ENCODE results near the gene PPFIA2.

Gene PPFIA2

DNA sequence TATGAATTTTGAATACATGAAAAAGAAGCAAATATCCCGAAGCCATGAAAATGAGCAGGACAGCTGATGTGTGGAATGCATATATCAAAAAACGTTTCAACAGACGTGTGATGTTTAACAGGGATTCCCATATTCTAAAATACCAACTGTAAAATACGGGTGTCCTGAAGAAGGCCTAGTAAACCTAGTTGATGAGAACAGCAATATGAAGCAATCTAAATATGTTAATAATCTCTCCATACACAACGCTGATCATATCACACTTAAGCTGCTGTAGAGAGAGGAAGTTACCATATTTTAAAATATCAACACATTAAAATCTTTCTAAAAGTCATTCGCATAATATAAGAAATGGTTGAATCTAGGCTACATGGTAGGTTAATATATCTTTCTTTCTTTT, 317.5 kb downstream of the PPFIA2 start:
- DNase-seq (ENCODE audit: low read depth), result no peak

DNA sequence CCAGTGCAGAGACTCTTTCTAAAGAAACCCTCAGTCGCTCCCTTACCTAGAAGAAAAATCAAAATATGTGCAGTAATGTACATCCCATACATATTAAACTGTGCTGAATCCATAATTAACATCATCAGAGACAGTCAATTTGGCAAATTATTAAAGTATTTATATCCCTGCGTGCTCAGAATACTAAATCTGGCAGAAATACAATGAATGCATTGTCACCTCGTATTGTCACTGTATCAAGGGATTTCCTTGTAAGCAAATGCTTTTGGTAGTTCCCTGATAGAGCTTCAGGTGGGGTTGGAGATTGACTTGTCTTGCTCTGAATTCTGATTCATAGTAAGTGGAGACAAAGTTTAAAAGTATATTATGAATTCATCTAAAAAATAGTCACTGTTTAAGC, 319.1 kb downstream of the PPFIA2 start:
- DNase-seq (ENCODE audit: low read depth), result no peak

DNA sequence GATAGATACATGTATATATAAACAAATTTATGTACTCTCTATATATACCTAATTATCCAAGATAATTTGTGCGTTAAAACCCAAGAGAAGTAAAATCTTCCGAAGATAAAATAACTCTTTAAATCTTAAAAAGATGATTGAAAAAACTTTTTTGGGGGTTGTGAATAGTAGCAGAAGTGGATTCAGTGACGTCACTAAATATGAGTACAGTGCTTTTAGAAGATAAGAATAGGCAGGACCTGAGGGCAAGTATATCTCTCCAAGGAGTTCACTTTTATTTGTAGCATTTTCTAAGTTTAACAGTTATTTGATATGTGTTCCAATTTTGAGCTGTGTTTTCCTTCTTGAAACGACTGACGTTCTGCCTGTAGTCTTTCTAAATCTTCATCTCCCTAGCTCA, 319.8 kb downstream of the PPFIA2 start:
- no peak for DNase-seq (ENCODE audit: low read depth)

DNA sequence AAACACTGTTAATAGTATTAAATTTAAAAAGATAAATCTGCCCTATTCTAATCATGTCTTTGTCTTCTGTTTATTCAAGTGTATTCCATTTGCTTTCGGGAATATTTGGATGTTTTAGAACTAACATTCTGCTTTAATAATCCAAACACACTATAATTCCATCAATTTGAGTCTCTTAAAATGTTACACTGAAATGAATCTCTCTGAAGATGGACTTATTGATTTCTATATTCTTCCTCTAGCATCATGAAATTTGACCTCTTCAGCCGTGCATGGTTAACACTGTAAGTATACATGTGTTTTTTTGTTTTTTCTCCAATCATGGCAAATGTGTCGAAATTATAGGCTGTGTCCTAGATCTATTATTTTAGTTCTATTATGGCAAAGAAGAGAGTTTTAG, 342.1 kb downstream of the PPFIA2 start:
- no peak for DNase-seq (ENCODE audit: low read depth)

DNA sequence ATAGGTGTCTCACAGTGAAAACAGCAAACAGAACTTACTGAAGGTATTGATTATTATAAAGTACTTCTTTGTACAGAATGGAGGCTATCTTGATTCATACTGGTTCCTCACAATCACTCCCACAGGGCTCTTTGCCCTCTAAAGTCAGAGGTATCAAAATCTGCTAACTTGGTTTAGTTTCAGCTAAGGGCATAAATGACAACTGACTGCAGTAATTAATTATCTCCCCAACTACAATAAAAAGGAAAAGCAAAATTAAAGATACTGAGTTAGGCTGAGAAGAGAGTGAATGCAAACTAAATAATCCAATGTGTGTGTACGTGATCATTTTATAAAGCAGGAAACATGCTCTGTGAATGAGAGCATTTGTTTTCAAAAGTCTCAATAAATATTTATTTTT, 342.6 kb downstream of the PPFIA2 start:
- DNase-seq (ENCODE audit: low read depth), result no peak

DNA sequence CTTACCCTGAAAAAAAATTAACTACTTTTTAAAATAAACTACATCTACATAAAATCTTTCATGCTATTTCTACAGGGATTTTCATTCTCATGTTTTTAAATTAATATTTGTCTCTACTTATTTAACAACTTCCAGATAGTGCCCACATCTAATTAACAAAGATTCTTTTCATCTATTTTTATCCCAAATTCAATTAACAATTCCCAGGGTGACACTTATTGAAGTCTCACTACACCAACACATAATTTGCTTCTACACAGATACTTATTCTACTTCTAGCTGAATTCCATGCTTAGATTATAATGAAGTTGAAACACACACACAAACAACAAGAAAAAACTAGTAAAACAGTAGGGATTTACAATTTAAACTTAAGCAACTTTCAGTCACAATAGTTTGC, 344.7 kb downstream of the PPFIA2 start:
- DNase-seq (ENCODE audit: low read depth), result no peak

DNA sequence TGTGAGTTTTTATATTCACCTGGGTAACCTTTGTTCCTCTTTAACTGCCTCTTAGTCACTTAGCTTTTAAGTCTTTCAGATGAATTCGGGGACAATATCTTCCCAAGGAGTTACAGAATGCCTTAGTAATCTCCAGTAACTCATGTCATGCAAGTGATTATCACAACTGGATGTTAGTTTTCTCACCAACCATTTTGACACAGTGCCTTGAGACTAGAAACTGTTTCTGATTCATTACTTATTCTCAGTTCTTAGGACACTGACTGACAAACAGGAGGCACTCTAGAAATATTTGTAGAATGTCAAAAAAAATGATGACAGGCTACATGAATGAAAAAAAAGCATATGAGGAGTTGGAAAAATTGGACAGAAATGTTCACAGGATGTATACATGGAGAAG, 346.2 kb downstream of the PPFIA2 start:
- no peak for DNase-seq (ENCODE audit: low read depth)

DNA sequence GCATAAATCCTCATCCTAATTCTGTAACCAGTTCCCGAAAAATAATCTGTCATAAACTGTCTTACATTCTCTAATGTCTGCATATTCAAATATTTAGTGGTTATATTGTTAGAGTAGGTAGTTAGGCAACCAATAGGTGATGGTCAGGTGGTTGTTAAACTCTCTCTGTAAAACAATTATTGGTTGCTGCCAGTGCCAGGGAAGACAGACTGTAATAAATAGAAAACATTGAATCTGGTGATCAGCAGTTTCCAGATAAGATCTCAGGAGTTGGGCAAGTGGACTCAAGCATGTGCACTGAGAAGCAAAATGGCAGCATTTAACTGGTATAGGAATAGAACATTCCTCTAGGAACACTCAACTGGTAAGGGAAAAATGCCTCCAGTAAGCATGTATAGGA, 355.8 kb downstream of the PPFIA2 start:
- DNase-seq (ENCODE audit: low read depth), result no peak

DNA sequence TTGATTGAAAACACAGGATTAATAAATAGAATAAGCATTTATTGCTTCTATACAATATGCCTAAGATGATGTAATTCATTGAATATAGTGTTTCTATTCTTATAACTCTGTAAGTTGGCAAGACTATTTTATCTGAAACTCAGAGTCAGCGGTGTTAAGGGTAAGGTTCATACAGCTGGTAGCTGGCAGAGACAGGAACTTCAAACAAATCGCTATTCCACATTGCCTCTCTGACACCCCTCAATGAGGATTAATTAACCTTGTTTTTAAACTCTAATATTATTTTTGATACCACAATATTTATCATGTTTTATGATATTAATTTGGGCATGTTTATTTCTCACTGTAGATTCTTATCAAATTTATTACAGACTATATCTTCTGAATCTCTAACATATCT, 357.9 kb downstream of the PPFIA2 start:
- DNase-seq (ENCODE audit: low read depth), result no peak

DNA sequence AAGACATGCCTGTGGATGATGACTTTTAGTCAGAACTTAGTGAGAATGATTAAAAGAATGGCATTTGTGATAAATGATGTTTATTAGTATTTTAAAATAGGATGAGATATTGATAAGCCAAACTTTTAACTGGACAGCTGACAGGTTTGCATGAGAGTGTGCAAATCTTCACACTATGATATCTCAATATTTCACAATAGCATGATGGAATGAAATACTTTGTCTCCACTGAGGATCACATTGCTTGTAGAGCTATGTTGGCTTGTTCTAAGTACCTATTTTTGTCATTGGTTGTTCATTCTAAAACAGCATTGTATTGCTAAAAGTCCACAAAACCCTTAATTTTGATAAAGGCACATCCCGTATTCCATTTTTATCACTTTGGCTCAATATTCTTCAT, 359.1 kb downstream of the PPFIA2 start:
- DNase-seq (ENCODE audit: low read depth), result no peak

DNA sequence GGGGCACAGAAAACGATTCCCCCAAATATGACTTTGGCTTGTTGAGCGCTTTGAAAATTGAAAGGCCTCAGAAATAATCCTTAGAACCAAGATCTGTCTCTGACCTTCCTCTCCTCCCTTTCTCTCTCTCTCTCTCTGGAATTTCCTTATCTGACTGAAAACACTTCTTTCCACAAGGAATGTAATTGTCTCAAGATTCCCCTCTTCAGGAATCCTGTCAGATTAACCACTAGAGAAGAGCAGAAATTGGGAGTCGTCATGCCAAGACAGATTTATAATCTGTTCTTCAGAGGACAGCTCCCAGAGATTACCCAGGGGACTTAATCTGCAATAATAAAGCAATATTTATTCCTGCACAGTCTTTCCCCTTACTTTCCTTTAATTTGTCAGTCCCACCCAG, 363.7 kb downstream of the PPFIA2 start:
- DNase-seq (ENCODE audit: low read depth), result no peak

DNA sequence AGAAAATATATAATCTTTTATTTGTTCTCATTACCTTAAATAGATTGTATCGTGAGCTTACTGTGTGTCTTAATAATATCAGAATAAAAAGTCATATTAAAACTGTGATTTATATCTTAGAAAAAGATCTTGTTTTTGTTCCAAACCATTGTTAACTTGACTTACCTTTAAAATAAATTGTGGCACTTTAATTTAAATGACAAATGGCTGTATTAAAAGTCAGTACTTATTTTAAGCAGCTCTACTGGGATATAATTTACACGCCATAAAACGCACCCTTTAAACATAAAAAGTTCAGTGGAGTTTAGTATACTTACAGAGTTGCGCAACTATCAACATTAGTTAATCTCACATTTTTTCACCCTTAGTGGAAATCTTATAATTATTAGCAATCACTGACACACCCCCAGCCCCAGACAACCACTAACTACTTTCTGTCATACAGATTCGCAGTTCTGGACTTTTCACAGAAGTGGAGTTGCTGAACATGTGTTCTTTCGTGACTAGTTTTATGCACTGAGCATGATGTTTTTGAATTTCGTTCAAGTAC, 369.5 kb downstream of the PPFIA2 start:
- no peak for DNase-seq (ENCODE audit: low read depth)

DNA sequence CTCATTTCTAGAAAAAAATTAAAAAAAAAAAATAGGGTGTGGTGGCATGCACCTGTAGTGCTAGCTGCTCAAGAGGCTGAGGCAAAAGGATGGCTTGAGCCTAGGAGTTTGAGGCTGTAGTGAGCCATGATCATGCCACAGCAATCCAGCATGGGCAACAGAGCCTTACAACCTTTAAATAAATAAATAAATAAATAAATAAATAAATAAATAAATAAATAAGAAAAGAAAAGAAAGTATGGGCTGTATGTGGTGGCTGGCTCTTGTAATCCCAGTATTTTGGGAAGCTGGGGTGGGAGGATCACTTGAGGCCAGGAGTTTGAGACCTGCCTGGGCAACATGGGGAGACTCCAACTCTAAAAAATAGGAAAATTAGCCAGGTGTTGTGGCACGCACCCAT, 373.0 kb downstream of the PPFIA2 start:
- DNase-seq (ENCODE audit: low read depth), result no peak

DNA sequence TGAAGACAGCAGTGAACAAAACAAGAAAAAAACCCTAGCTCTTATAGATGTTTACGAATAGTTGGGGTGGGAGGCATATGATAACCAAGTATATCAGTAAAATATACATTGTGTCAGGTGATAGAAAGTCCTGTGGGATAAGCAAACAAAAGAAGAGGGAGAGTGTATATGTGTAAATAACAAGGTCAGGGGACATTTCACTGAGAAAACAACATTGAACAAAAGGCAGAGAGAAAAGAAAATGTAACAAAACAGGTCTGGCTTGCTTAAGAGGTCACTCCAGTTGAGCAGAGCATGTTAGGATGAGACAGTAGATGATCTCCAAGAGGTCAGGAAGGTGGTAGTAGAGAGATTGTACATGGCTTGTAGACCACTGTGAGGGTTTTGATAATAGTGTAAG, 377.2 kb downstream of the PPFIA2 start:
- no peak for DNase-seq (ENCODE audit: low read depth)

DNA sequence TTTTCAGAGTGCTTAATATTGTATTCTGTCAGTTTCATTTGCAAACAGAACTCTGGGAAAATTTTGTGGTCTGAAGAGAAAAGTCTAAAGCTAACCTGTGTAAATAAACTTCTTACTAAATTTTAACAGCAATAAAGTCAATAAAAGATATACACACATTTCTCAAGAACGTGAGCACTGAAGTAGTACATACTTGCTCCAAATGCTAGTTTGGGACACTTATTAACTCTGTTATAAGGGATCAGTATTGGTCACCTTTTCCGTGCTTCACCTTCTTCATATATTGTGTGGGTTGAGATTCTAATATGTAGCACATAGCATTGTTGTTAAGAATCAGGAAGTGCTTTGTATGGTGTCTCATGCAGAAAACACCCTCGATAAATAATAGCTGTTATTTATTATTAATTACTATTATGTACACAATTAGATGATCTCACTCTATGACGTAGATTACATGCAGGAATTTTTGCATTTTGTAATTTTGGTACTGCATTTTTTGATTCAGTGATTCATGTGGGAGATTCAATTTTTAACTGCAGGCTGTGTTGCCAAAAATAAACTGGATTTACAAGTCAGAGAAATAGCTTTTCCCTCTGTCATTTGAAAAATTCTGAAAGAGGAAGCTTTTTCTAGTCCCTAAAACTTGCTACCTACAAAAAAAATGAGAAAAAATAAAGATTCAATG, 380.4 kb downstream of the PPFIA2 start:
- no peak for DNase-seq (ENCODE audit: low read depth)

DNA sequence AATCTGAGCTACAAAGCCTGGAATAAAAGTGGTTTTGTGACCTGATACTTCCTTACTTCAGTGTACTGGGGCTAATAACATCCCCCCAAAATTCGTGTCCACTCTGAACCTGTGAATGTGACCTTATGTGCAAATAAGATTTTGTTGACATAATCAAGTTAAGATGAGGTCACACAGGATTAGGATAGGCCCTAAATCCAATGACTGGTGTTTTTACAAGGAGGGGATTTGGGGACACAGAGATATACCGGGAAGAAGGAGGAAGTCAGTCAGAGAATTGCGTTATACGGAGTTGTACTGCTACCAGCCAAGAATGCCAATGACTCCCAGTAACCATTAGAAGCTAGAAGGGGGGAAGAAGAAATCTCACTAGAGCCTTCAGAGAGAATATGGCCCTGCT, 381.4 kb downstream of the PPFIA2 start:
- no peak for DNase-seq (ENCODE audit: low read depth)

DNA sequence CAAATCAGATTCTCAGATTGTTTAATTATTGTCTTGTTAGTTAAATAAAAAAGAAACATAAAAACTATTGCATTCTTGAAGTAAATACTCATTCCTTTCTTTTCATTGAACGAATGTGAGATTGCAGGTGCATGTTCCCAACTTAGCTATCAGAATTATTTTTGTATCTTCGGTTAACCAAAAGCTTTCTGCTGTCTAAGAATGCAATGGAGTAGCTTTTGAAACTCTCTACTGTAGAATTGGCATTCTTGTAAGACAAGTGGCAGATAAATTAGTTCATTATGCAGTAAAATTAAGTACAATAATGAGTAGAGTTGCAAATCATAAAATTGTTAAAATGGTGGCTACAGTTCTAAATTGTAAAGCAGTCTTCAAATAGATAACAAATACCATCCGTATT, 383.2 kb downstream of the PPFIA2 start:
- no peak for DNase-seq (ENCODE audit: low read depth)

DNA sequence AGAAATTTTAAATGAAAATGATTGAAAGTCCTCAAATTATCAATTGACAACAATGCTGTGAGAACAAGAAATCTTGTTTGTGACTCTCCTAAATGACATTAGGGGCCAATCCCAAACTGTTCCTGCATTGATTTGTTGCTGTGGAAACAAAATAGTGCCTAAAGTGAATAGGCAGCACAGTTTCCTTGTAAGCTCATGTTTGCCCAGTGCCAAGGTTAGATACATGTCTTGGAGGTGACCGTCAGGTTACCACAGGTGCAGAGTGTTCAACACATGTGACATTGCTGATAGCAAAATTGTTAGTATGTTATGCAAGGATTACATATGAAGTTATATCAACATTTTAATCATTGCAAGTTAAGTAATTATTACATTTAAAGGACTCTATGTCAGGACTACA, 388.7 kb downstream of the PPFIA2 start:
- DNase-seq (ENCODE audit: low read depth), result no peak

DNA sequence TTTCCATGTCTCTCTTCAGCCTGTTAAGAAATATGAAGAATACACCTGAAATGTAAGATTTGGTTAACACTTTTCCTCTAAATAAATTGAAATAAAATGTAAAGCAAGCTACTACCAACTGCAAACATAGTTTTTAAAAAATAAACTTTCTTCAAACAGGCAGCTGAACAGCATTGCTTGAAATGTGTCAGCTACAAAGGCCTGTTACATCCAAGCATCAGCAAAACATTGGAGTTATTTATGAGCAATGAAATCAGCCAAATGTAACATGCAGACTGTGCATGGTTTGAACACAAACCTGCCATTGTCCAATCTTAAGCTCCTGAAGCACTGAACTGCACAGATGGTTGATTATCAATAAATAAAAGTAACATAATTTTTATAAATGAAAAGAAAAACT, 390.0 kb downstream of the PPFIA2 start:
- no peak for DNase-seq (ENCODE audit: low read depth)

DNA sequence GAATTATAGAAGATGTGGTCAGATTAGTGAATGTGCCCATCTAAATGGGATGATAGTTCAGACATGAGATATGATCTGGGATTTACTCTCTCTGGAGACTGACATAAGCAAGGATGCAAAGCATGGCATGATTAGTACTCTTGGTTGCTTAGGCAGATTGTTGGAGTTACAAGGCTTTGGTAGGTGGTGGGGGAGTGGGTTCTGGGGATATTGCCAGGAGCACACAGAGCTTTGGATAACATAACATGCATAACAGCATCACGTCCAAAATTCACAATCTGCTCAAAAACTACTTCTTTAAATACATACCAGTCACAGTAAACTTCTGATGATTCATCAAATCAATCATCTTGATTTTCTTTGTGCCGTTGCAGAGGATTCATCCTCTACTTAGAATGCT, 393.9 kb downstream of the PPFIA2 start:
- no peak for DNase-seq (ENCODE audit: low read depth)

DNA sequence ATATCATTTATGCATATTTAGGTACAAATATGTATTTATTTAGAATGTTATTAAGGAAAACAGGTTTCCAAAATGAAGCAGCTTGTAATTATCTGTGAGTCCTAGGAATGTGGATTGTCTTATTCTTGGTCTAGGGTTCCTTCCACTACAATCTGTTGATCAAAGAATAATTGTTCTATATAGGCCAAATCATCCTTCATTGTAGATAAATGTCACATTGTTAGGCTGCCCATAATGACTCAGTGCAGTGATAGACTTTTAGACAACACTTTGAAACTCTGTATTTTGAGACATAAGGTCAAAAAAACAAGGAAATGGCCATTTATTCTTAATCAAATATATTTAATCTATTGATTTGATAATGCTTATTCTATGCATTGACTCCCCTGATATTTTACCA, 398.2 kb downstream of the PPFIA2 start:
- no peak for DNase-seq (ENCODE audit: low read depth)

DNA sequence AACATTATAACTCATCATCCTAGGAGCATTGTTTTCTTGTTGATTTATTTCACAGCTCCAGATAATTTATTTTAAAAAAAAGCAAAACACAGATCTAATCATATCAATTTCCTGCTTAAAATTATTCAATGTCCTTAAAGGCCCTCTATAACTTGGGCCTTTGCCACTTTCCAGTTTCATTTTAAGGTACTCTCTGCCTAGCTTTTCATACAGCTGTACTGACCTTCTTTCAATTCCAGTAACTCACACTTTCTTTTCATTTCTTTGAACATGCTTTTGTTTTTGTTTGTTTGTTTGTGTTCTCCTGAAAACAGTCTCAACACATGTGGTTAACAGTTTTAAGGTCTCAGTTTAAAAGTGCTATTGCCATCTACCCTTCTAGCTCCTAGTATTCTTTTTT, 399.4 kb downstream of the PPFIA2 start:
- DNase-seq (ENCODE audit: low read depth), result no peak

DNA sequence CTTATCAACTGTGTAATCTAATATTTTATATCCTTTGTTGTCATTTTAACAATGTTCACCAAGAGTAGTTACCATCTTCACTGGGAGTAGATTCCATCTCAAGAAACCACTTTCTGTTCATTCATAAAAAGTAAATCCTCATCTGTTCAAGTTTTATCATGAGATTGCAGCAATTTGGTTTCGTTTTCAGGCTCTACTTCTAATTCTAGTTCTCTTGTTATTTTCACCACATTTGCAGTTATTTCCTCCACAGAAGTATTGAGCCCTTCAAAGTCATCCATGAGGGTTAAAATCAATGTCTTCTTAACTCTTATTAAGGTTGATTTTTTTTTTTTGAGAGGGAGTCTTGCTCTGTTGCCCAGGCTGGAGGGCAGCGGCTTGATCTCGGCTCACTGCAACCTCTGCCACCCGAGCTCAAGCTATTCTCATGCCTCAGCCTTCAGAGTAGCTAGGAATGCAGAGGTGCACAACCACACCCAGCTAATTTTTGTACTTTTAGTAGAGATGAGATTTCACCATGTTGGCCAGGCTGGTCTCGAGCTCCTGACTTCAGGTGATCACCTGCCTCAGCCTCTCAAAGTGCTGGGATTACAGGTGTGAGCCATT, 404.7 kb downstream of the PPFIA2 start:
- DNase-seq (ENCODE audit: low read depth), result no peak

DNA sequence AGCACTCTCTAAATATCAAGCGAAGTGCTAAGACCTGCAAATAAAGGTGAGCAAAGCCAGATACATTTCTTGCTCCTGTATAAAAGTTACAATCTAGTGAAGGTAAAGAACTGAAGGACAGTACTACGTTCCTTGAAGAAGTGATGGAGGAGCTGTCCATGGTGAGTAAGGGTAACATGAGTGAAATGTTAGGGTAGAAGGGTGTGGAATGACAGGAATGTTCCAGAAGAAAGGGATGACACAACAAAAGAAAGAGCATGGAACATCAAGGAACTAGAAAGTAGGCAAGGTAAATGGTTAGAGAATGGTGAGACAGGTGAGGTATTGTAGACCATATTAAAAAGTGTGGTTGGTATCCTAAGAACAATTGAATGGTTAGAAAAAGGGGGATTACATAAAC, 408.8 kb downstream of the PPFIA2 start:
- DNase-seq (ENCODE audit: low read depth), result no peak
